ENCODE data around the gene HOXA7. TPM values are rescaled to one million over a fixed set of nuclear protein-coding genes. Genes with fewer than 3 reads are reported as not detected.

Gene HOXA7
- total RNA-seq, 1 donor from 2014 or later: not detected

- peak; percentile 47 for DNase-seq (ENCODE audit: low spot score)
- intact Hi-C loops (cut with DNase I): no loop called here
Measured at GRCh38 chr7:27173956-27174873, 17.7 kb upstream of the HOXA7 start, which contains the start of gene HOXA10. Gene HOXA10 (minus strand): TSS chr7:27174320. CDS start chr7:27174306, 14 bp downstream.

- intact Hi-C loops (cut with DNase I): no loop called here
- DNase-seq (ENCODE audit: low spot score): peak; percentile 76
Measured at GRCh38 chr7:27173511-27173955, 17.1 kb upstream of the HOXA7 start.

GRCh38 chr7:27172823-27173510 is 16.5 kb upstream of the HOXA7 start:
- intact Hi-C loops (cut with DNase I): no loop called here
- DNase-seq (ENCODE audit: low spot score): peak; percentile 44

- no peak for DNase-seq (ENCODE audit: low spot score)
- intact Hi-C loops (cut with DNase I): no loop called here
Measured at GRCh38 chr7:27172315-27172774, 15.9 kb upstream of the HOXA7 start.

- peak; percentile 51 for DNase-seq (ENCODE audit: low spot score)
- intact Hi-C loops (cut with DNase I): no loop called here
Measured at GRCh38 chr7:27171637-27172314, 15.3 kb upstream of the HOXA7 start.

- intact Hi-C loops (cut with DNase I): no loop called here
- DNase-seq (ENCODE audit: low spot score): peak; percentile 33
Measured at GRCh38 chr7:27171325-27171636, 14.8 kb upstream of the HOXA7 start.

GRCh38 chr7:27170426-27171324 is 14.2 kb upstream of the HOXA7 start:
- intact Hi-C loops (cut with DNase I): no loop called here
- DNase-seq (ENCODE audit: low spot score): no peak

- no peak for DNase-seq (ENCODE audit: low spot score)
- intact Hi-C loops (cut with DNase I): loop anchor here (10.0 kb wide), 1 partner anchor 1305 kb away; no protein-coding TSS in a partner anchor
Measured at GRCh38 chr7:27169658-27170425, 13.4 kb upstream of the HOXA7 start.

- intact Hi-C loops (cut with DNase I): loop anchor here (10.0 kb wide), 1 partner anchor 1304 kb away; no protein-coding TSS in a partner anchor
- no peak for DNase-seq (ENCODE audit: low spot score)
Measured at GRCh38 chr7:27168265-27168947, 11.9 kb upstream of the HOXA7 start.

- DNase-seq (ENCODE audit: low spot score): no peak
- intact Hi-C loops (cut with DNase I): loop anchor here (10.0 kb wide), 1 partner anchor 1303 kb away; no protein-coding TSS in a partner anchor
Measured at GRCh38 chr7:27167916-27168264, 11.4 kb upstream of the HOXA7 start.

- intact Hi-C loops (cut with DNase I): loop anchor here (10.0 kb wide), 1 partner anchor 1302 kb away; no protein-coding TSS in a partner anchor
- no peak for DNase-seq (ENCODE audit: low spot score)
Measured at GRCh38 chr7:27166531-27167505, 10.3 kb upstream of the HOXA7 start.

- intact Hi-C loops (cut with DNase I): loop anchor here (10.0 kb wide), 1 partner anchor 1301 kb away; no protein-coding TSS in a partner anchor
- DNase-seq (ENCODE audit: low spot score): no peak
Measured at GRCh38 chr7:27165996-27166530, 9.6 kb upstream of the HOXA7 start.

- no peak for DNase-seq (ENCODE audit: low spot score)
- intact Hi-C loops (cut with DNase I): loop anchor here (10.0 kb wide), 1 partner anchor 1301 kb away; no protein-coding TSS in a partner anchor
Measured at GRCh38 chr7:27165089-27165995, 8.9 kb upstream of the HOXA7 start, which contains the start of gene HOXA9. Gene HOXA9 (minus strand): TSS chr7:27165537. CDS start chr7:27165457, 80 bp downstream.

GRCh38 chr7:27164367-27165088 is 8.1 kb upstream of the HOXA7 start:
- DNase-seq (ENCODE audit: low spot score): no peak
- intact Hi-C loops (cut with DNase I): loop anchor here (10.0 kb wide), 1 partner anchor 1300 kb away; no protein-coding TSS in a partner anchor
